HepG2 (cell line): ENCODE measurements around the gene FGGY. TPM values are rescaled to one million over a fixed set of nuclear protein-coding genes. Genes with fewer than 3 reads are reported as not detected.

Experiments used
- ATAC-seq: fragments of 200-7000 bp; cut with Tn5 transposase; 3 replicates; pipeline ENCODE4 v1.9.1; 2020; ENCODE audit warnings: mild to moderate bottlenecking, moderate library complexity
- BruUV-seq: library from RNA; stranded (reverse); fragments of 400-500 nt; replicated peaks from 2 replicates; lab custom pipeline; 2021; lab: Mats Ljungman, UMichigan
- CTCF ChIA-PET: fragments of 300-600 bp; formaldehyde crosslinking; extraction: SDS; loops from one replicate; lab custom pipeline; 2021; ENCODE audit warnings: low total read pairs, inconsistent platforms, low intra/inter-chr PET ratio; lab: Yijun Ruan, JAX
- POLR2A ChIA-PET: fragments of 350-600 bp; sonication (Branson Sonifier 250); formaldehyde crosslinking; loops from one replicate; lab custom pipeline; 2020; ENCODE audit warnings: antibody characterized with exemption, inconsistent platforms; lab: Yijun Ruan, JAX
- DNase-seq: peaks from one replicate; pipeline ENCODE4 v3.0.0-alpha.2; 2015; ENCODE audit warnings: low spot score
- FAIRE-seq: peaks from 3 replicates; lab custom pipeline; 2011; peaks lifted over from hg19 to GRCh38; lab: Jason Lieb, UNC
- H2AFZ ChIP-seq: one replicate; pipeline ENCODE4 v1.6.1; 2011; ENCODE audit warnings: low read length, inconsistent platforms
- H3K27ac ChIP-seq: fragments of 300-600 bp; 3 replicates; pipeline ENCODE4 v1.8.0; 2011; ENCODE audit warnings: mixed run types, mild to moderate bottlenecking, mixed read lengths, low read length, inconsistent platforms; ENCODE audit not compliant: insufficient read depth; ENCODE audit errors: extremely low read length
- H3K27me3 ChIP-seq, 2 experiments: fragments of 200-600 bp in 1 of 2; 2 replicates in 1 of 2; 3 replicates in 1 of 2; pipeline versions ENCODE4 v1.6.0 to v1.8.0; 2011; ENCODE audit warnings: low read length in 2 of 2, mild to moderate bottlenecking in 2 of 2, moderate library complexity in 2 of 2, inconsistent platforms in 1 of 2; ENCODE audit not compliant: insufficient read depth in 2 of 2, control insufficient read depth in 1 of 2
- H3K36me3 ChIP-seq, 2 experiments: fragments of 200-600 bp in 1 of 2; replicated peaks in 1 of 2; 2 replicates in 1 of 2; 3 replicates in 1 of 2; pipeline versions ENCODE4 v1.5.1 to v1.8.0; 2011; ENCODE audit warnings: low read length in 2 of 2, inconsistent platforms in 1 of 2; ENCODE audit not compliant: insufficient read depth in 2 of 2, control insufficient read depth in 1 of 2
- H3K4me1 ChIP-seq: 2 replicates; pipeline ENCODE4 v1.5.1; 2012; ENCODE audit warnings: low read length, inconsistent platforms; ENCODE audit not compliant: insufficient read depth
- H3K4me2 ChIP-seq: 2 replicates; pipeline ENCODE4 v1.6.0; 2011; ENCODE audit warnings: low read depth, low read length, inconsistent platforms
- H3K4me3 ChIP-seq, 3 experiments: fragments of 200-600 bp in 1 of 3; sonication (generic), shearing (Covaris generic) in 1 of 3; replicated peaks in 1 of 3; 2 replicates each; pipeline ENCODE4 v1.5.1; 2011 to 2016; ENCODE audit warnings: low read length in 3 of 3, inconsistent platforms in 2 of 3, low read depth in 2 of 3, mild to moderate bottlenecking in 2 of 3, control low read depth in 1 of 3, mixed read lengths in 1 of 3; ENCODE audit not compliant: insufficient read depth in 1 of 3
- H3K79me2 ChIP-seq: one replicate; pipeline ENCODE4 v1.6.1; 2011; ENCODE audit warnings: low read length, inconsistent platforms; ENCODE audit not compliant: insufficient read depth
- H3K9ac ChIP-seq: 2 replicates; pipeline ENCODE4 v1.6.0; 2011; ENCODE audit warnings: mild to moderate bottlenecking, low read depth, low read length, inconsistent platforms; ENCODE audit not compliant: insufficient read depth
- H3K9me3 ChIP-seq: 2 replicates; pipeline ENCODE4 v1.5.1; 2012; ENCODE audit warnings: mild to moderate bottlenecking, low read length
- H4K20me1 ChIP-seq: 2 replicates; pipeline ENCODE4 v1.6.0; 2011; ENCODE audit warnings: inconsistent platforms, mild to moderate bottlenecking, low read length, moderate library complexity; ENCODE audit not compliant: insufficient read depth
- ATF1 ChIP-seq: IDR thresholded peaks from 2 replicates; pipeline ENCODE4 v1.6.1; 2016; ENCODE audit warnings: mild to moderate bottlenecking, control low read depth
- CREB3 ChIP-seq: sonication (generic); formaldehyde crosslinking; IDR thresholded peaks from 2 replicates; pipeline ENCODE4 v1.5.0; 2020; ENCODE audit warnings: missing genetic modification reagents
- DMTF1 ChIP-seq: sonication (generic); formaldehyde crosslinking; IDR thresholded peaks from 2 replicates; pipeline ENCODE4 v1.4.0; 2020; ENCODE audit warnings: mild to moderate bottlenecking, missing genetic modification reagents
- NFE2L2 ChIP-seq: fragments of 150-350 bp; IDR thresholded peaks from 2 replicates; pipeline ENCODE4 v1.6.1; 2014; ENCODE audit warnings: low read length
- PCBP2 ChIP-seq: fragments of 200-400 bp; formaldehyde crosslinking; optimal IDR thresholded peaks from 2 replicates; pipeline ENCODE3; 2018; ENCODE audit warnings: low read length, low read depth; ENCODE audit not compliant: poor library complexity, severe bottlenecking
- RARA ChIP-seq: IDR thresholded peaks from 2 replicates; pipeline ENCODE4 v1.6.1; 2016; ENCODE audit warnings: missing genetic modification reagents, missing compliant biosample characterization
- SKI ChIP-seq: fragments of 450-650 bp; IDR thresholded peaks from one replicate; pipeline ENCODE4 v1.6.1; 2018; ENCODE audit warnings: mild to moderate bottlenecking; ENCODE audit not compliant: partially characterized antibody
- THAP9 ChIP-seq: sonication (generic); formaldehyde crosslinking; IDR thresholded peaks from 2 replicates; pipeline ENCODE4; 2020; ENCODE audit warnings: missing genetic modification reagents, mild to moderate bottlenecking, borderline replicate concordance
- WGBS: methylation state at CpG from one replicate; pipeline ENCODE4 v1.1.6; 2017; ENCODE audit warnings: low lambda C conversion rate; 5-methylcytosine and 5-hydroxymethylcytosine counted together
- in situ Hi-C: cut with HindIII; loops from 2 replicates; pipeline ENCODE4 v1.10.0; 2017; ENCODE audit warnings: low pct_unique_long_range_greater_than_20kb; ENCODE audit not compliant: extremely low pct_ligation_motif_present
- intact Hi-C: fragments of 100-400 bp; cut with micrococcal nuclease; formaldehyde crosslinking; loops from one replicate; pipeline ENCODE4 v1.10.0; 2022; ENCODE audit not compliant: unreplicated experiment
- polyA plus RNA-seq, 8 experiments: library from polyadenylated mRNA; depleted of rRNA in 3 of 8; stranded (reverse) in 7 of 8; unstranded in 1 of 8; fragments of >200 nt; fragmentation: Illumina TruSeq in 4 of 8; extraction: Trizol in 4 of 8; gene quantifications; 2 replicates each; pipeline versions ENCODE4 v1.2.1 to v1.2.3, GENCODE V29; 2011 to 2016; ENCODE audit warnings: low read depth in 4 of 8, missing spikeins in 1 of 8, mixed read lengths in 1 of 8; ENCODE audit not compliant: insufficient read depth in 1 of 8
- total RNA-seq, 5 experiments: library from RNA; depleted of rRNA; stranded (reverse); fragments of >200 nt; fragmentation: Illumina TruSeq; extraction: Trizol; gene quantifications; 2 replicates each; pipeline ENCODE4 v1.2.3, GENCODE V29; 2016; ENCODE audit warnings: low read depth in 1 of 5

Gene FGGY
- total and polyA plus RNA-seq, 2 of the 13 experiments (the other 11 are each of a cell fraction or from before 2014, with no cell fraction given): 15.7 to 27.5 TPM

GRCh38 chr1:59314776-59315528 is 18.1 kb downstream of the FGGY start:
- 100% methylated on average over 2 of the region's 2 CpGs for WGBS
- Histone ChIP-seq H4K20me1 (no peaks in the 10 kb centered on the region), H3K79me2 (no peaks in the 10 kb centered on the region), H3K4me3 (no peak overlapping the region), H3K36me3 (no peaks in the 10 kb centered on the region), H3K27me3 (no peaks in the 10 kb centered on the region), H3K4me1 (peaks cover 43% of the 10 kb centered on the region), H2AFZ (no peak overlapping the region), H3K9me3 (no peaks in the 10 kb centered on the region), H3K4me2 (no peak overlapping the region), H3K9ac (no peak overlapping the region), H3K27ac (no peak overlapping the region)
- in situ Hi-C loops: loop anchor here (5.0 kb wide), 1 partner anchor 52 kb away; no protein-coding TSS in a partner anchor
- ATAC-seq (no peak), FAIRE-seq (no peak), DNase-seq (no peak)
- no TSS peak for BruUV-seq
- no peak for TF ChIP-seq ATF1 (CRISPR knock-in tag)
- peak; percentile 72 for TF ChIP-seq PCBP2
- intact Hi-C loops: no loop called here
- ChIA-PET CTCF (no interaction called here), POLR2A (interaction anchor here (2.9 kb wide), 1 partner anchor 18 kb away, joined by 27 read pairs; the partner anchor contains the start of gene FGGY)

GRCh38 chr1:59315529-59316463 is 18.9 kb downstream of the FGGY start:
- Histone ChIP-seq H3K4me3 (peak overlapping the region in 1 of 3 experiments; percentile 9; a peak in 1 of 6 replicates), H3K4me2 (peak overlapping the region; percentile 64), H3K9ac (no peak overlapping the region), H3K79me2 (no peaks in the 10 kb centered on the region), H3K4me1 (peaks cover 40% of the 10 kb centered on the region), H2AFZ (no peak overlapping the region), H4K20me1 (no peaks in the 10 kb centered on the region), H3K27ac (peak overlapping the region; percentile 58), H3K27me3 (no peaks in the 10 kb centered on the region), H3K9me3 (no peaks in the 10 kb centered on the region), H3K36me3 (no peaks in the 10 kb centered on the region)
- peak; percentile 68 for DNase-seq
- in situ Hi-C loops (loop anchor here (5.0 kb wide), 1 partner anchor 52 kb away; no protein-coding TSS in a partner anchor), intact Hi-C loops (no loop called here)
- 79% methylated on average over 7 of the region's 7 CpGs for WGBS
- ChIA-PET CTCF (no interaction called here), POLR2A (interaction anchor here (1.6 to 2.9 kb wide), 2 partner anchors 9 to 19 kb away, joined by 5 to 27 read pairs; partner anchors contain the start of gene FGGY)
- BruUV-seq: no TSS peak
- ATAC-seq: peak; percentile 39; the same call in 1 of the 3 replicates
- FAIRE-seq: no peak
- TF ChIP-seq DMTF1 (CRISPR knock-in tag) (no peak), RARA (0 out of 2 replicates have a peak, but pooled peaks have one; percentile 21), NFE2L2 (no peak), SKI (no peak), CREB3 (CRISPR knock-in tag) (no peak), THAP9 (CRISPR knock-in tag) (no peak)
